DOHH2 (cell line): ENCODE results near the gene SEC16A.

Source experiments
- CTCF ChIP-seq: fragments of 200-600 bp; sonication (generic); IDR thresholded peaks from one replicate; pipeline ENCODE4 v1.5.1; 2014; ENCODE audit warnings: antibody characterized with exemption, mild to moderate bottlenecking, low read depth, low read length; ENCODE audit not compliant: poor library complexity, severe bottlenecking
- EZH2phosphoT487 ChIP-seq: fragments of 200-600 bp; sonication (generic); IDR thresholded peaks from 2 replicates; pipeline ENCODE4 v1.6.1; 2017; ENCODE audit warnings: borderline replicate concordance, mild to moderate bottlenecking, antibody characterized with exemption, low read length, moderate library complexity, mixed read lengths

DNA sequence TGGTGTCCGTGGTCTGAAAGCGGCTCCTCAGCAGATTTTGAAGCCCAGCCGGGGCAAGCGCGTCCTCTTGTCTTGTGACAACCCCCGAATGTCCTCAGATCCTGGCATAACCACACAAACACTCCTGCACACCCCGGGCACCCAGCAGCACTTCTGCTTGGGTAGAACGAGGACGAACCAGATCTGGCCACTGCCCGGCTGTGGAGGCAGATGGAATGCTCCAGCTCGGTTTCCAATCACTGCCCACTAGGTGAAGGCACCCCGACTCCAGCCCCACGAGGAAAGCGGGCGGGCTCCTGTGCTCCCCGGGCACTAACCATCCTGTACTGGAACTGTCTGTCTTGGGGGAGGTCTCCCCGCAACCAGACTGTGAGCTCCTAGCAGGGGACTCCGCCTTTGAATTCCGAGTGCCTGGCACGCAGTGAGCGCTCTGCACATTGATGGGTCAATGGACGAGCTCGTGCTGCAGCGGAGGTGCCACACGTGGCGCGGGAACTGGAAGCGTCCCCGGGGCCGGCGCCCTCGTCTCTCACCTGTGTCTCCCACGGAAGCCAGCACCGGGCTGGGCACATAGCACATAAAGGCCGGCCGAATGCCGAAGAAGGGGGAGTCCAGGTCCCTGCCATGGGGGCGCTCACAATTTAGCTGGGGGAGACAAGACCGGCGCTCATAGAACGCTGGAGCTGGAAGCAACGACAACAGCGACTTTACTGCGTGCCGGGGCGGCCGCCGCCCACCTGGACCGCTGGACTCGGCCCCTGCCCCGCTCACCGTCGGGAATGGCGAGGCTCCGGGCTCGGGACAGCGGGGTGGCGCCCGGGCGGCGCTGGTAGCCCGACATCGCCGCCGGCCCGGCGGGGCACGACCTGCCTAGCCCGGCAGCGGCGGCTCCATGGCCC lies 73.0 kb downstream of the SEC16A start:
- TF ChIP-seq CTCF, result no peak
- TF ChIP-seq EZH2phosphoT487, result no peak
